ENCODE results near the gene COL4A1.

GRCh38 chr13:110300090-110300815 lies 6.7 kb downstream of the COL4A1 start:
- TF ChIP-seq POLR2A (IDR thresholded peaks at IDR 0.05; ENCODE audit: low read length) (no peak), GATA1 (IDR thresholded peaks at IDR 0.05; ENCODE audit: low read depth, low read length) (no peak)
